CD14-positive monocyte (primary cell): ENCODE measurements around the gene DTD1. TPM values are rescaled to one million over a fixed set of nuclear protein-coding genes. Genes with fewer than 3 reads are reported as not detected.

Experiments
- DNase-seq, 3 donors: peaks; one replicate each; pipeline ENCODE4 v3.0.0-alpha.2; 2011 to 2022
- H2AFZ ChIP-seq: 2 replicates; pipeline ENCODE4 v1.6.0; 2012; ENCODE audit warnings: mild to moderate bottlenecking, low read depth, low read length, inconsistent platforms; ENCODE audit not compliant: insufficient read depth, poor library complexity, severe bottlenecking
- H3K27ac ChIP-seq, 2 donors: 1 replicate in 1 of 2; 2 replicates in 1 of 2; pipeline ENCODE4 v1.5.1; 2012 to 2013; ENCODE audit warnings: low read length in 2 of 2, control low read depth in 1 of 2, inconsistent platforms in 1 of 2, low read depth in 1 of 2, mild to moderate bottlenecking in 1 of 2
- H3K27me3 ChIP-seq, 2 donors: one replicate each; pipeline versions ENCODE4 v1.6.0 to v1.6.1; 2011 to 2013; ENCODE audit warnings: low read length in 2 of 2; ENCODE audit not compliant: control insufficient read depth in 2 of 2, insufficient read depth in 2 of 2
- H3K36me3 ChIP-seq, 2 donors: replicated peaks in 1 of 2; 1 replicate in 1 of 2; 2 replicates in 1 of 2; pipeline versions ENCODE4 v1.5.1 to v1.6.1; 2012 to 2013; ENCODE audit warnings: low read length in 2 of 2, control low read depth in 1 of 2, inconsistent platforms in 1 of 2, mild to moderate bottlenecking in 1 of 2; ENCODE audit not compliant: insufficient read depth in 2 of 2, control insufficient read depth in 1 of 2
- H3K4me1 ChIP-seq, 2 donors: 1 replicate in 1 of 2; 2 replicates in 1 of 2; pipeline versions ENCODE4 v1.5.1 to v1.6.1; 2012 to 2013; ENCODE audit warnings: low read length in 2 of 2, control low read depth in 1 of 2, inconsistent platforms in 1 of 2, mild to moderate bottlenecking in 1 of 2, moderate library complexity in 1 of 2; ENCODE audit not compliant: insufficient read depth in 2 of 2, control insufficient read depth in 1 of 2
- H3K4me2 ChIP-seq: replicated peaks from 2 replicates; pipeline ENCODE3; 2012; ENCODE audit warnings: low read length, moderate library complexity, mild to moderate bottlenecking; ENCODE audit not compliant: poor library complexity, severe bottlenecking; ENCODE audit errors: extremely low read depth
- H3K4me3 ChIP-seq, 3 experiments: fragments of 200-600 bp in 1 of 3; sonication (generic) in 1 of 3; replicated peaks in 1 of 3; 1 replicate in 2 of 3; 2 replicates in 1 of 3; pipeline ENCODE4 v1.5.1; 2011 to 2013; ENCODE audit warnings: low read length in 3 of 3, mild to moderate bottlenecking in 3 of 3, control low read depth in 2 of 3, low read depth in 2 of 3, inconsistent platforms in 1 of 3, moderate library complexity in 1 of 3
- H3K79me2 ChIP-seq: 2 replicates; pipeline ENCODE4 v1.6.0; 2012; ENCODE audit warnings: mild to moderate bottlenecking, control low read depth, inconsistent platforms, low read length, moderate library complexity; ENCODE audit not compliant: insufficient read depth
- H3K9ac ChIP-seq: 2 replicates; pipeline ENCODE4 v1.6.0; 2017; ENCODE audit warnings: low read length, mild to moderate bottlenecking; ENCODE audit not compliant: insufficient read depth, poor library complexity, severe bottlenecking
- H3K9me3 ChIP-seq, 2 donors: replicated peaks in 1 of 2; 1 replicate in 1 of 2; 2 replicates in 1 of 2; pipeline versions ENCODE4 v1.5.1 to v1.6.1; 2012 to 2013; ENCODE audit warnings: low read length in 2 of 2, control low read depth in 1 of 2; ENCODE audit not compliant: control insufficient read depth in 1 of 2, insufficient read depth in 1 of 2
- H4K20me1 ChIP-seq: 2 replicates; pipeline ENCODE4 v1.6.0; 2012; ENCODE audit warnings: mild to moderate bottlenecking, low read length, control low read depth, moderate library complexity; ENCODE audit not compliant: insufficient read depth
- H3K27ac Mint-ChIP-seq, 7 donors: one replicate each; pipeline ENCODE4 v1.8.0; 2020; ENCODE audit warnings: mild to moderate bottlenecking in 7 of 7, mixed read lengths in 7 of 7, moderate library complexity in 6 of 7, inconsistent platforms in 2 of 7
- H3K27me3 Mint-ChIP-seq, 3 donors: one replicate each; pipeline ENCODE4 v1.8.0; 2021 to 2022; ENCODE audit warnings: low read depth in 3 of 3, mild to moderate bottlenecking in 3 of 3, mixed read lengths in 3 of 3, moderate library complexity in 3 of 3, inconsistent platforms in 1 of 3
- H3K36me3 Mint-ChIP-seq, 2 donors: one replicate each; pipeline ENCODE4 v1.8.0; 2020; ENCODE audit warnings: mixed read lengths in 2 of 2, inconsistent platforms in 1 of 2, mild to moderate bottlenecking in 1 of 2
- H3K4me1 Mint-ChIP-seq: one replicate; pipeline ENCODE4 v1.8.0; 2020; ENCODE audit warnings: mild to moderate bottlenecking, mixed read lengths
- H3K4me3 Mint-ChIP-seq, 2 donors: one replicate each; pipeline ENCODE4 v1.8.0; 2020; ENCODE audit warnings: mild to moderate bottlenecking in 2 of 2, mixed read lengths in 2 of 2, moderate library complexity in 1 of 2
- H3K9me3 Mint-ChIP-seq, 7 donors: one replicate each; pipeline ENCODE4 v1.8.0; 2020 to 2022; ENCODE audit warnings: mixed read lengths in 7 of 7, mild to moderate bottlenecking in 6 of 7, moderate library complexity in 6 of 7, inconsistent platforms in 2 of 7
- CTCF ChIP-seq: fragments of 200-600 bp; IDR thresholded peaks from one replicate; pipeline ENCODE4 v1.8.0; 2022; ENCODE audit warnings: antibody characterized with exemption, mild to moderate bottlenecking
- WGBS: methylation state at CpG from one replicate; pipeline ENCODE4 v1.1.5; 2013; ENCODE audit warnings: missing lambda C conversion rate; ENCODE audit not compliant: insufficient coverage; 5-methylcytosine and 5-hydroxymethylcytosine counted together
- intact Hi-C, 2 donors: fragments of 100-400 bp; cut with micrococcal nuclease; formaldehyde crosslinking; loops; one replicate each; pipeline versions ENCODE4 v1.15.0 to v1.15.1; 2023
- polyA plus RNA-seq, 3 donors: library from polyadenylated mRNA; depleted of rRNA in 1 of 3; unstranded in 2 of 3; stranded (reverse) in 1 of 3; fragments of 300-500 nt in 2 of 3; fragments of >200 nt in 1 of 3; fragmentation: Illumina TruSeq in 2 of 3; gene quantifications; 1 replicate in 2 of 3; 2 replicates in 1 of 3; pipeline ENCODE4 v1.2.3, GENCODE V29; 2012 to 2021

The DTD1 gene
- polyA plus RNA-seq, 3 donors = 18.8 to 33.6 (median 26.3) TPM

GRCh38 chr20:18637224-18637623 is 49.4 kb downstream of the DTD1 start:
- Mint-ChIP-seq H3K9me3 (no peaks in the 10 kb centered on the region), H3K27me3 (no peaks in the 10 kb centered on the region), H3K36me3 (peaks cover 2 to 7% of the 10 kb centered on the region in 2 donors), H3K4me3 (no peak overlapping the region), H3K27ac (no peak overlapping the region), H3K4me1 (no peaks in the 10 kb centered on the region)
- 78% methylated on average over 1 of the region's 5 CpGs for WGBS
- TF ChIP-seq CTCF = no peak
- Histone ChIP-seq H3K4me2 (no peak overlapping the region), H3K9ac (no peak overlapping the region), H4K20me1 (no peaks in the 10 kb centered on the region), H3K36me3 (peaks cover 0 to 4% of the 10 kb centered on the region in 2 donors), H3K27me3 (no peaks in the 10 kb centered on the region), H3K9me3 (no peaks in the 10 kb centered on the region), H3K27ac (no peak overlapping the region), H3K79me2 (no peaks in the 10 kb centered on the region), H3K4me3 (no peak overlapping the region), H3K4me1 (no peaks in the 10 kb centered on the region), H2AFZ (no peak overlapping the region)
- no peak for DNase-seq
- intact Hi-C loops = no loop called here

GRCh38 chr20:18638768-18639167 is 50.9 kb downstream of the DTD1 start:
- H3K9me3 Mint-ChIP-seq = no peaks in the 10 kb centered on the region
- Histone ChIP-seq H3K9me3 (no peaks in the 10 kb centered on the region), H3K4me1 (no peaks in the 10 kb centered on the region), H3K27ac (no peak overlapping the region), H3K4me3 (no peak overlapping the region), H3K4me2 (no peak overlapping the region), H3K9ac (no peak overlapping the region), H2AFZ (no peak overlapping the region), H3K79me2 (no peaks in the 10 kb centered on the region), H3K36me3 (peaks cover 0 to 4% of the 10 kb centered on the region in 2 donors), H4K20me1 (no peaks in the 10 kb centered on the region), H3K27me3 (no peaks in the 10 kb centered on the region)
- no peak for TF ChIP-seq CTCF
- no peaks in the 10 kb centered on the region for H3K27me3 Mint-ChIP-seq
- no CpG with 5 or more reads among the region's 2 CpGs for WGBS
- DNase-seq = no peak
- no peak overlapping the region for H3K4me3 Mint-ChIP-seq
- no peak overlapping the region for H3K27ac Mint-ChIP-seq
- intact Hi-C loops = no loop called here
- peaks cover 2 to 7% of the 10 kb centered on the region in 2 donors for H3K36me3 Mint-ChIP-seq
- no peaks in the 10 kb centered on the region for H3K4me1 Mint-ChIP-seq
